Dedifferentiated amniotic fluid mesenchymal stem cell (primary cell): Measurements from ENCODE around the gene LRMDA.
"Not testable (repeated sequence)": the region's sequence is repeated elsewhere in the genome, so short reads cannot be mapped to it uniquely, and the experiment has no call there.

ENCODE experiments used
- DNase-seq: peaks from one replicate; pipeline ENCODE4 v3.0.0-alpha.2; 2016; ENCODE audit errors: extremely low spot score

The LRMDA gene

GRCh38 chr10:75740541-75740940, 309.1 kb downstream of the LRMDA start:
- DNase-seq, result no peak

GRCh38 chr10:75742355-75742754, 310.9 kb downstream of the LRMDA start:
- DNase-seq, result no peak

- no peak for DNase-seq
Observed at GRCh38 chr10:75743291-75743778, 311.9 kb downstream of the LRMDA start.

- DNase-seq, result peak; percentile 52
Observed at GRCh38 chr10:75744261-75744660, 312.8 kb downstream of the LRMDA start.

- no peak for DNase-seq
Observed at GRCh38 chr10:75746356-75746755, 314.9 kb downstream of the LRMDA start.

- DNase-seq, result not testable (repeated sequence)
Observed at GRCh38 chr10:75750093-75750875, 318.9 kb downstream of the LRMDA start.

GRCh38 chr10:75751232-75751631, 319.8 kb downstream of the LRMDA start:
- no peak for DNase-seq

GRCh38 chr10:75753621-75754020, 322.2 kb downstream of the LRMDA start:
- DNase-seq, result no peak

GRCh38 chr10:75754096-75754831, 322.8 kb downstream of the LRMDA start:
- DNase-seq, result no peak

GRCh38 chr10:75755528-75755927, 324.1 kb downstream of the LRMDA start:
- DNase-seq, result no peak

- no peak for DNase-seq
Observed at GRCh38 chr10:75761289-75761688, 329.9 kb downstream of the LRMDA start.

- no peak for DNase-seq
Observed at GRCh38 chr10:75762431-75762802, 331.0 kb downstream of the LRMDA start.

GRCh38 chr10:75763652-75764051, 332.2 kb downstream of the LRMDA start:
- DNase-seq, result no peak

- DNase-seq, result no peak
Observed at GRCh38 chr10:75764974-75765788, 333.8 kb downstream of the LRMDA start.

- no peak for DNase-seq
Observed at GRCh38 chr10:75765789-75766096, 334.3 kb downstream of the LRMDA start.

- no peak for DNase-seq
Observed at GRCh38 chr10:75766106-75766505, 334.7 kb downstream of the LRMDA start.

GRCh38 chr10:75766752-75767151, 335.3 kb downstream of the LRMDA start:
- not testable (repeated sequence) for DNase-seq

- DNase-seq, result no peak
Observed at GRCh38 chr10:75770626-75771081, 339.2 kb downstream of the LRMDA start.

- no peak for DNase-seq
Observed at GRCh38 chr10:75771606-75772005, 340.2 kb downstream of the LRMDA start.

- no peak for DNase-seq
Observed at GRCh38 chr10:75772153-75772887, 340.9 kb downstream of the LRMDA start.

GRCh38 chr10:75773231-75773780, 341.9 kb downstream of the LRMDA start:
- DNase-seq, result no peak
